Activated CD8-positive, alpha-beta memory T cell treated with anti-CD3 and anti-CD28 coated beads, Interleukin-2, amount 10 ng/mL, durations not matched to agents 7 days and 5 days (primary cell): ENCODE measurements around the gene ZNF320. TPM values are rescaled to one million over a fixed set of nuclear protein-coding genes. Genes with fewer than 3 reads are reported as not detected.
"Not testable (repeated sequence)": the region's sequence is repeated elsewhere in the genome, so short reads cannot be mapped to it uniquely, and the experiment has no call there.

ENCODE experiments used
- ATAC-seq: fragments of 150-1000 bp; cut with Tn5 transposase; one replicate; pipeline ENCODE4 v1.10.0; 2021; ENCODE audit warnings: moderate library complexity
- CTCF ChIA-PET: fragments of 350-600 bp; sonication (Branson Sonifier 250); formaldehyde crosslinking; loops from one replicate; lab custom pipeline; 2021; ENCODE audit warnings: antibody characterized with exemption; lab: Charles Lee
- DNase-seq: peaks from one replicate; pipeline ENCODE4 v3.0.0-alpha.2; 2020
- H3K27ac Mint-ChIP-seq: one replicate; pipeline ENCODE4 v1.8.0; 2021; ENCODE audit warnings: mild to moderate bottlenecking, mixed read lengths
- H3K27me3 Mint-ChIP-seq: one replicate; pipeline ENCODE4 v1.8.0; 2021; ENCODE audit warnings: mixed read lengths
- H3K36me3 Mint-ChIP-seq: one replicate; pipeline ENCODE4 v1.8.0; 2021; ENCODE audit warnings: mild to moderate bottlenecking, mixed read lengths
- H3K4me1 Mint-ChIP-seq: one replicate; pipeline ENCODE4 v1.8.0; 2021; ENCODE audit warnings: mixed read lengths
- H3K4me3 Mint-ChIP-seq: one replicate; pipeline ENCODE4 v1.8.0; 2021; ENCODE audit warnings: mild to moderate bottlenecking, moderate library complexity, mixed read lengths
- H3K9me3 Mint-ChIP-seq: one replicate; pipeline ENCODE4 v1.8.0; 2022; ENCODE audit warnings: low read depth, mixed read lengths
- total RNA-seq, 2 experiments: library from RNA; stranded (reverse); gene quantifications; one replicate each; pipeline ENCODE4 v1.2.3, GENCODE V29; 2021

The ZNF320 gene
- total RNA-seq, 2 experiments from 2014 or later = 8.8 to 10.9 TPM

- CTCF ChIA-PET = interaction anchor here (1.2 to 1.5 kb wide), 2 partner anchors 12 to 16 kb away, joined by 3 read pairs; no protein-coding TSS in a partner anchor
- Mint-ChIP-seq H3K27me3 (no peaks in the 10 kb centered on the region), H3K27ac (no peak overlapping the region), H3K4me3 (peak overlapping the region; percentile 88), H3K4me1 (peaks cover 10% of the 10 kb centered on the region), H3K36me3 (peaks cover 37% of the 10 kb centered on the region), H3K9me3 (peaks cover 7% of the 10 kb centered on the region)
- no peak for ATAC-seq
- no peak for DNase-seq
These were observed 666 bp upstream of the ZNF320 start for GRCh38 chr19:52898101-52898500.

- Mint-ChIP-seq H3K9me3 (peaks cover 7% of the 10 kb centered on the region), H3K36me3 (peaks cover 50% of the 10 kb centered on the region), H3K27me3 (no peaks in the 10 kb centered on the region), H3K4me1 (peaks cover 10% of the 10 kb centered on the region), H3K4me3 (peak overlapping the region; percentile 88), H3K27ac (peak overlapping the region; percentile 94)
- ATAC-seq (no peak), DNase-seq (no peak)
- CTCF ChIA-PET = no interaction called here
These were observed 851 bp downstream of the ZNF320 start for GRCh38 chr19:52896431-52897137.

- DNase-seq = no peak
- CTCF ChIA-PET = no interaction called here
- H3K27ac Mint-ChIP-seq = no peak overlapping the region
- H3K4me1 Mint-ChIP-seq = peaks cover 4% of the 10 kb centered on the region
- H3K9me3 Mint-ChIP-seq = peaks cover 4% of the 10 kb centered on the region
- no peak for ATAC-seq
- no peak overlapping the region for H3K4me3 Mint-ChIP-seq
- H3K27me3 Mint-ChIP-seq = no peaks in the 10 kb centered on the region
- peaks cover 81% of the 10 kb centered on the region for H3K36me3 Mint-ChIP-seq
These were observed 6.1 kb downstream of the ZNF320 start for GRCh38 chr19:52891336-52891735.

GRCh38 chr19:52889931-52890330 lies 7.5 kb downstream of the ZNF320 start:
- ATAC-seq (no peak), DNase-seq (no peak)
- H3K4me1 Mint-ChIP-seq = peaks cover 3% of the 10 kb centered on the region
- no peak overlapping the region for H3K27ac Mint-ChIP-seq
- peaks cover 82% of the 10 kb centered on the region for H3K36me3 Mint-ChIP-seq
- no peak overlapping the region for H3K4me3 Mint-ChIP-seq
- no peaks in the 10 kb centered on the region for H3K27me3 Mint-ChIP-seq
- peaks cover 5% of the 10 kb centered on the region for H3K9me3 Mint-ChIP-seq
- CTCF ChIA-PET = no interaction called here

- CTCF ChIA-PET = no interaction called here
- H3K4me1 Mint-ChIP-seq = no peaks in the 10 kb centered on the region
- peaks cover 7% of the 10 kb centered on the region for H3K9me3 Mint-ChIP-seq
- H3K27ac Mint-ChIP-seq = no peak overlapping the region
- no peak for ATAC-seq
- H3K4me3 Mint-ChIP-seq = no peak overlapping the region
- no peak for DNase-seq
- H3K27me3 Mint-ChIP-seq = no peaks in the 10 kb centered on the region
- peaks cover 82% of the 10 kb centered on the region for H3K36me3 Mint-ChIP-seq
These were observed 8.4 kb downstream of the ZNF320 start for GRCh38 chr19:52889076-52889475.

- no peak overlapping the region for H3K4me3 Mint-ChIP-seq
- H3K9me3 Mint-ChIP-seq = peaks cover 48% of the 10 kb centered on the region
- no peak overlapping the region for H3K27ac Mint-ChIP-seq
- DNase-seq (no peak), ATAC-seq (no peak)
- no peaks in the 10 kb centered on the region for H3K27me3 Mint-ChIP-seq
- CTCF ChIA-PET = no interaction called here
- H3K36me3 Mint-ChIP-seq = peaks cover 80% of the 10 kb centered on the region
- H3K4me1 Mint-ChIP-seq = no peaks in the 10 kb centered on the region
These were observed 16.5 kb downstream of the ZNF320 start for GRCh38 chr19:52880895-52881389.

GRCh38 chr19:52872996-52873395 lies 24.4 kb downstream of the ZNF320 start:
- H3K27me3 Mint-ChIP-seq, ATAC-seq, H3K4me1 Mint-ChIP-seq, DNase-seq, CTCF ChIA-PET, H3K27ac Mint-ChIP-seq, H3K4me3 Mint-ChIP-seq: not testable (repeated sequence)
- peaks cover 24% of the 10 kb centered on the region for H3K9me3 Mint-ChIP-seq
- H3K36me3 Mint-ChIP-seq = peaks cover 20% of the 10 kb centered on the region

- CTCF ChIA-PET = no interaction called here
- H3K27me3 Mint-ChIP-seq = no peaks in the 10 kb centered on the region
- ATAC-seq = no peak
- peaks cover 12% of the 10 kb centered on the region for H3K36me3 Mint-ChIP-seq
- H3K4me1 Mint-ChIP-seq = no peaks in the 10 kb centered on the region
- DNase-seq = no peak
- no peak overlapping the region for H3K27ac Mint-ChIP-seq
- H3K4me3 Mint-ChIP-seq = no peak overlapping the region
- H3K9me3 Mint-ChIP-seq = peaks cover 17% of the 10 kb centered on the region
These were observed 26.0 kb downstream of the ZNF320 start for GRCh38 chr19:52871466-52871865.

GRCh38 chr19:52868031-52868430 lies 29.4 kb downstream of the ZNF320 start:
- CTCF ChIA-PET, H3K27me3 Mint-ChIP-seq, H3K4me1 Mint-ChIP-seq, H3K4me3 Mint-ChIP-seq, ATAC-seq, H3K27ac Mint-ChIP-seq, DNase-seq: not testable (repeated sequence)
- Mint-ChIP-seq H3K9me3 (peaks cover 16% of the 10 kb centered on the region), H3K36me3 (peaks cover 11% of the 10 kb centered on the region)

- Mint-ChIP-seq H3K9me3 (peaks cover 17% of the 10 kb centered on the region), H3K4me3 (peak within 1 kb of the TSS; percentile 82), H3K4me1 (peaks cover 21% of the 10 kb centered on the region), H3K36me3 (peaks cover 36% of the 10 kb centered on the region), H3K27ac (peak within 1 kb of the TSS; percentile 87)
- peak; percentile 100 for ATAC-seq
- DNase-seq = peak; percentile 83
- CTCF ChIA-PET, H3K27me3 Mint-ChIP-seq: not testable (repeated sequence)
These were observed 39.9 kb downstream of the ZNF320 start, which contains the start of gene ZNF468 for GRCh38 chr19:52857378-52858191. TSS of gene ZNF468 (minus strand) at chr19:52857619. CDS start at chr19:52854272, 3,347 bp downstream.

GRCh38 chr19:52856540-52857377 lies 40.7 kb downstream of the ZNF320 start:
- DNase-seq, CTCF ChIA-PET, H3K27me3 Mint-ChIP-seq: not testable (repeated sequence)
- peaks cover 21% of the 10 kb centered on the region for H3K4me1 Mint-ChIP-seq
- peaks cover 13% of the 10 kb centered on the region for H3K9me3 Mint-ChIP-seq
- ATAC-seq = peak; percentile 44
- peaks cover 44% of the 10 kb centered on the region for H3K36me3 Mint-ChIP-seq
- peak overlapping the region; percentile 87 for H3K27ac Mint-ChIP-seq
- H3K4me3 Mint-ChIP-seq = peak overlapping the region; percentile 82
